Keratinocyte (primary cell): ENCODE data around the gene CATSPER4. TPM values are rescaled to one million over a fixed set of nuclear protein-coding genes. Genes with fewer than 3 reads are reported as not detected.

Experiments used
- DNase-seq: peaks from one replicate; pipeline ENCODE4 v3.0.0-alpha.2; 2011; ENCODE audit warnings: low read depth, missing footprints, low spot score
- FAIRE-seq: peaks from 2 replicates; lab custom pipeline; 2011; peaks lifted over from hg19 to GRCh38; lab: Jason Lieb, UNC
- H2AFZ ChIP-seq: 2 replicates; pipeline ENCODE4 v1.6.0; 2012; ENCODE audit warnings: low read length, control low read depth, inconsistent platforms; ENCODE audit not compliant: control insufficient read depth
- H3K27ac ChIP-seq: 2 replicates; pipeline ENCODE4 v1.5.1; 2011; ENCODE audit warnings: low read length; ENCODE audit not compliant: control insufficient read depth, insufficient read depth
- H3K27me3 ChIP-seq: 3 replicates; pipeline ENCODE4 v1.6.0; 2011; ENCODE audit warnings: low read length; ENCODE audit not compliant: control insufficient read depth, insufficient read depth; ENCODE audit errors: extremely low read depth
- H3K36me3 ChIP-seq, 2 experiments: 2 replicates in 1 of 2; 3 replicates in 1 of 2; pipeline ENCODE4 v1.5.1; 2011; ENCODE audit warnings: low read length in 2 of 2, mild to moderate bottlenecking in 1 of 2; ENCODE audit not compliant: control insufficient read depth in 2 of 2, insufficient read depth in 2 of 2; ENCODE audit errors: extremely low read depth in 1 of 2
- H3K4me1 ChIP-seq: 3 replicates; pipeline ENCODE4 v1.5.1; 2011; ENCODE audit warnings: low read length; ENCODE audit not compliant: control insufficient read depth, insufficient read depth; ENCODE audit errors: extremely low read depth
- H3K4me2 ChIP-seq: 3 replicates; pipeline ENCODE4 v1.6.0; 2011; ENCODE audit warnings: low read depth, low read length; ENCODE audit not compliant: control insufficient read depth, insufficient read depth; ENCODE audit errors: extremely low read depth
- H3K4me3 ChIP-seq, 3 experiments: fragments of 200-600 bp in 1 of 3; sonication (generic) in 1 of 3; 2 replicates in 2 of 3; 3 replicates in 1 of 3; pipeline ENCODE4 v1.5.1; 2011 to 2016; ENCODE audit warnings: low read length in 3 of 3, mild to moderate bottlenecking in 3 of 3, control low read depth in 2 of 3, inconsistent platforms in 1 of 3, low read depth in 1 of 3, mixed read lengths in 1 of 3, mixed run types in 1 of 3, moderate library complexity in 1 of 3; ENCODE audit not compliant: control insufficient read depth in 2 of 3, insufficient read depth in 2 of 3; ENCODE audit errors: extremely low read depth in 1 of 3
- H3K79me2 ChIP-seq: 2 replicates; pipeline ENCODE4 v1.6.0; 2012; ENCODE audit warnings: low read length; ENCODE audit not compliant: control insufficient read depth, insufficient read depth
- H3K9ac ChIP-seq: 3 replicates; pipeline ENCODE4 v1.6.0; 2011; ENCODE audit warnings: low read length; ENCODE audit not compliant: control insufficient read depth, insufficient read depth; ENCODE audit errors: extremely low read depth
- H3K9me1 ChIP-seq: 3 replicates; pipeline ENCODE4 v1.6.0; 2011; ENCODE audit warnings: low read length; ENCODE audit not compliant: control insufficient read depth, insufficient read depth; ENCODE audit errors: extremely low read depth
- H3K9me3 ChIP-seq: 2 replicates; pipeline ENCODE4 v1.5.1; 2012; ENCODE audit warnings: low read depth, low read length; ENCODE audit not compliant: control insufficient read depth
- H4K20me1 ChIP-seq: 3 replicates; pipeline ENCODE4 v1.6.0; 2011; ENCODE audit warnings: low read length; ENCODE audit not compliant: control insufficient read depth, insufficient read depth; ENCODE audit errors: extremely low read depth
- EZH2 ChIP-seq: IDR thresholded peaks from one replicate; pipeline ENCODE4 v1.6.1; 2012; ENCODE audit warnings: inconsistent platforms, mild to moderate bottlenecking, low read length, moderate library complexity
- dilution Hi-C: fragments of 300-500 bp; cut with MboI; formaldehyde crosslinking; loops from one replicate; pipeline ENCODE4 v1.7.0; 2020; ENCODE audit warnings: low sequenced_read_pairs; ENCODE audit not compliant: extremely low pct_ligation_motif_present
- polyA plus RNA-seq, 5 experiments: library from polyadenylated mRNA; depleted of rRNA in 3 of 5; stranded (reverse) in 3 of 5; stranded (forward) in 1 of 5; unstranded in 1 of 5; fragments of >200 nt; gene quantifications; 1 replicate in 1 of 5; 2 replicates in 3 of 5; 3 replicates in 1 of 5; pipeline versions ENCODE4 v1.2.1 to v1.2.3, GENCODE V29; 2011 to 2012; ENCODE audit warnings: missing spikeins in 2 of 5, low read depth in 1 of 5, low replicate concordance in 1 of 5
- TF ChIP-seq, protein P1 (sequence below), 3 experiments: IDR thresholded peaks in 1 of 3; conservative IDR thresholded peaks in 1 of 3; optimal IDR thresholded peaks in 1 of 3; 2 replicates in 2 of 3; 3 replicates in 1 of 3; pipeline versions ENCODE3 to v1.5.1; 2011; ENCODE audit warnings: low read length in 3 of 3, mild to moderate bottlenecking in 3 of 3, moderate library complexity in 2 of 3, control low read depth in 1 of 3, inconsistent platforms in 1 of 3; ENCODE audit not compliant: insufficient read depth in 2 of 3; ENCODE audit errors: extremely low read depth in 1 of 3

Gene CATSPER4
- polyA plus RNA-seq, 1 donor (not counting 4 experiments of a cell fraction or from before 2014, with no cell fraction given), result 0.04 TPM

DNA sequence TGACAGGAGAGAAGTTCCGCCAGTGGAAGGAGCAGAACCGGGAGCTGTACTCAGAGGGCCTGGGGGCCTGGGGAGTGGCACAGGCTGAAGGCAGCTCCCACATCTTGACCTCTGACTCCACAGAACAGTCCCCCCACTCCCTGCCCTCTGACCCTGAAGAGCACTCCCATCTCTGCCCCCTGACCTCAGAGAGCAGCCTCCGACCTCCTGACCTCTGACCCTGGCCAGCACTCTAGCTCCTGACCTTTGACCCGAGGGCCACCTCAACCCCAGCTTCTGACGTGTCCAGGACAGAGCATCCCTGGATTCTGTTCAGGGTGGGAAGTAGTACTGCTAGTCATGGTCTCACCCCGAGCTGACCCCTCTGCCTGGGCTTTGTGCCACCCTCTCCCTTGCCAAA, 1.1 kb upstream of the CATSPER4 start:
- no peaks in the 10 kb centered on the region for H3K9me3 ChIP-seq
- DNase-seq (no peak), FAIRE-seq (no peak)
- no peaks in the 10 kb centered on the region for H3K9me1 ChIP-seq
- H3K4me1 ChIP-seq, result no peaks in the 10 kb centered on the region
- no peak overlapping the region for H3K4me3 ChIP-seq
- H3K9ac ChIP-seq, result no peak overlapping the region
- TF ChIP-seq, protein P1, sequence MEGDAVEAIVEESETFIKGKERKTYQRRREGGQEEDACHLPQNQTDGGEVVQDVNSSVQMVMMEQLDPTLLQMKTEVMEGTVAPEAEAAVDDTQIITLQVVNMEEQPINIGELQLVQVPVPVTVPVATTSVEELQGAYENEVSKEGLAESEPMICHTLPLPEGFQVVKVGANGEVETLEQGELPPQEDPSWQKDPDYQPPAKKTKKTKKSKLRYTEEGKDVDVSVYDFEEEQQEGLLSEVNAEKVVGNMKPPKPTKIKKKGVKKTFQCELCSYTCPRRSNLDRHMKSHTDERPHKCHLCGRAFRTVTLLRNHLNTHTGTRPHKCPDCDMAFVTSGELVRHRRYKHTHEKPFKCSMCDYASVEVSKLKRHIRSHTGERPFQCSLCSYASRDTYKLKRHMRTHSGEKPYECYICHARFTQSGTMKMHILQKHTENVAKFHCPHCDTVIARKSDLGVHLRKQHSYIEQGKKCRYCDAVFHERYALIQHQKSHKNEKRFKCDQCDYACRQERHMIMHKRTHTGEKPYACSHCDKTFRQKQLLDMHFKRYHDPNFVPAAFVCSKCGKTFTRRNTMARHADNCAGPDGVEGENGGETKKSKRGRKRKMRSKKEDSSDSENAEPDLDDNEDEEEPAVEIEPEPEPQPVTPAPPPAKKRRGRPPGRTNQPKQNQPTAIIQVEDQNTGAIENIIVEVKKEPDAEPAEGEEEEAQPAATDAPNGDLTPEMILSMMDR (optimal IDR thresholded peaks at IDR 0.05 in 1 of 3, IDR thresholded peaks at IDR 0.05 in 1 of 3, conservative IDR thresholded peaks at IDR 0.05 in 1 of 3; ENCODE audit: extremely low read depth in 1 of 3, insufficient read depth in 2 of 3, low read length in 3 of 3), result no peak
- TF ChIP-seq EZH2, result no peak
- H3K27me3 ChIP-seq, result no peaks in the 10 kb centered on the region
- H3K4me2 ChIP-seq, result no peak overlapping the region
- dilution Hi-C loops, result no loop called here
- peaks cover 23 to 28% of the 10 kb centered on the region in 2 experiments for H3K36me3 ChIP-seq
- no peak overlapping the region for H2AFZ ChIP-seq
- H3K27ac ChIP-seq, result no peak overlapping the region
- H3K79me2 ChIP-seq, result no peaks in the 10 kb centered on the region
- H4K20me1 ChIP-seq, result no peaks in the 10 kb centered on the region

DNA sequence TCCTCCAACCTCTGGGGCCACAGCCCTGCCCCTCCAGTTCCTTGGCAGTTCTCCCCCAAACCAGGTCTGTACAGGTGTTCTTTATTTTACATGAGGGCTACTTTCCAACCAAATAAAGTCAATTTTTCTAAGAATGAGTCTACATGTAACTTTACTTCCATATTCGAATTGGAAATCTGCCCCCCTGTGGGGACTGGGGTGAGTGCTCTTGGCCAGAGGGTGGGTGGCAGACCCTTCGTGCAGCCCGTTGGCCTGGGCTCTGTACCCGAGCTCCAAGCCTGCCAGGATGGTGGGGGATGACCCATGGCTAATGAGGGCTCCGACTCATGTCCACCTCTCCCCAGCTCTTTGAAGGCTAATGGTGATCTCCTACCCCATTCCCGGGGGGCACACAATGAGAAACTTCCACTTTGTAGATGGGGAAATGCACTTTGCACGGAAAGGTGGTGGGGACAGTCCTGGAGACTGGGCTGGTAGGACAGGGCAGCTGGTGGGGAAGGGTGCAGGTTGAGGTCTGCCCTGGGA, 589 bp upstream of the CATSPER4 start:
- FAIRE-seq, result no peak
- Histone ChIP-seq H3K79me2 (no peaks in the 10 kb centered on the region), H3K36me3 (peaks cover 18 to 24% of the 10 kb centered on the region in 2 experiments), H2AFZ (no peak overlapping the region), H3K9me3 (no peaks in the 10 kb centered on the region), H4K20me1 (no peaks in the 10 kb centered on the region), H3K27ac (no peak overlapping the region), H3K9me1 (no peaks in the 10 kb centered on the region), H3K4me2 (no peak overlapping the region), H3K9ac (no peak overlapping the region), H3K27me3 (no peaks in the 10 kb centered on the region), H3K4me3 (no peak overlapping the region), H3K4me1 (no peaks in the 10 kb centered on the region)
- TF ChIP-seq, protein P1 (optimal IDR thresholded peaks at IDR 0.05 in 1 of 3, IDR thresholded peaks at IDR 0.05 in 1 of 3, conservative IDR thresholded peaks at IDR 0.05 in 1 of 3; ENCODE audit: extremely low read depth in 1 of 3, insufficient read depth in 2 of 3, low read length in 3 of 3), result no peak
- no peak for TF ChIP-seq EZH2
- dilution Hi-C loops, result no loop called here
- DNase-seq, result no peak
